ENCODE measurements around the gene RBM28.

Gene RBM28

DNA sequence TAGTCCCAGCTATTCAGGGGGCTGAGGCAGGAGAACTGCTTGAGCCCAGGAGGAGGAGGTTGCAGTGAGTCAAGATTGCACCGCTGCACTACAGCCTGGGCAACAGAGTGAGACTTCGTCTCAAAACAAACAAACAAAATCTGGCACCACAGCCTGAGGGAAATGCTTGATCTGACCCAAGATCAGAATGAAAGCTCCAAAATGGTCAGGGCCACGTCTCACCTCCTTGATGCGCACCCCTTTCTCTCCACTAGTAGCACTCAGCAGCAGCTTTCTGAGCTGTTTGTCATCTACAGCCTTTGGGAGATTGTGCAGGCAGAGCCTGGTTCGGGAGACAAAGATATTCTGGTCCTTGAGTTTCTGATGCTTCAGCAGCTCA is 22.7 kb downstream of the RBM28 start:
- in situ Hi-C loops (cut with HindIII; ENCODE audit: low sequenced_read_pairs), result no loop called here
- H3K4me3 ChIP-seq (ENCODE audit: low read depth, low read length), result no peak overlapping the region
- TF ChIP-seq CTCF (IDR thresholded peaks at IDR 0.05; ENCODE audit: low read depth, low read length), result no peak
- DNase-seq (ENCODE audit: low read depth, low spot score), result no peak

DNA sequence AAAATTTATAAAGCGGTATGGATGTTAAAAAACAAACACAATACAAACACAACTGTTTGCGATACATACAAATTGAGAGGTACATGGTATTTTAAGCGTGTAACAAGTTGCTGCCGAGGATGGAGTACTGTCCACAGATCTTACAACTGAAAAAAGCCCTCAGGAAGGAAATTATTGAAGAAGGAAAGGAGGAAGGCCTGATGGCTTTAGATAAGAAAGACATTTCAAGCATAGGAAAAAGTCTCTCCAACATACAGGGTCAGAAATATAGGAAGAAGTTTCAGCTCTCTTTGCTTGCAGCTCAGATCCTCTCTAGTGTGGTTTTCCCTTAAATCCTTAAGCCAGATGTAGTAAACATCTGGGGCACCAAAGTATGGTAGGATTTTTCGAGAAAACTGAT is 25.0 kb downstream of the RBM28 start:
- H3K4me3 ChIP-seq (ENCODE audit: low read depth, low read length), result no peak overlapping the region
- TF ChIP-seq CTCF (IDR thresholded peaks at IDR 0.05; ENCODE audit: low read depth, low read length), result no peak
- no peak for DNase-seq (ENCODE audit: low read depth, low spot score)
- in situ Hi-C loops (cut with HindIII; ENCODE audit: low sequenced_read_pairs), result no loop called here

DNA sequence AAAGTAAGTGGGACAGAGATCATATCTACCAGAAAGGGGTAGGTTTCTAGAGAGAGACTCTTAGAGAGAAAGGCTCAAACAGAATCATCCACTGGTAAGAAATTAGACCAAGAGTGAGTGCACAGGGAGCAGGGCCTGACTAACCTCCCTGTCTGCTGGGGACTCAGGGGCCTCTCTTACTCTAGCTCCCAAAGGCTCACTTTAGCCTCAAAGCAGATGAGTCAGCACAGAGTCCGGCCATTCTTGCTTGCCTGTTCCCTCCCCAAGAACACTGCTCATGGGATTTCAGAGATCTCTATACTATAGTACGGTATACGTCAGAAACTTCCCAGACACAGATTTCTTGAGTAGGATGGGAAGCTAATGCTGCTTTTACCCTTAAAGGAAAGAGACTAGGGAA is 32.7 kb downstream of the RBM28 start:
- in situ Hi-C loops (cut with HindIII; ENCODE audit: low sequenced_read_pairs), result no loop called here

DNA sequence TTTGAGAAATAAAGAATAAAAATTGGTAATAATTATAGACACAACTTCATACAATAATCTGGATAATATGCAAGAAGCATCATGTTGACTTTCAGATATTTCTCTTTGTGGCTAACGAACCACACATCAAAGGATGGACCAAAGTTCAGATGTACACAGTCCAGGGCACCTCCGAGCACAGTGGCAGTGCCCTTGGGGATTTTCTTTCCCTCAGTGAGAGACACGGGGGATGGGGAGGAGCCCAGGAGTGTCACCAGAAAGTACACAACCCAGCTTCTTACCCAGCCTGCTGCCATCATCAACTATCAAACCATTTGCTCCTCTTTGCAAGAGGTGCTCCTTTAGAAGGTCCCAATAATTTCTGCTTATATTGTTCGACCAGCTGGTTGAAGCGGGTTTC is 33.2 kb downstream of the RBM28 start:
- no peak overlapping the region for H3K4me3 ChIP-seq (ENCODE audit: low read depth, low read length)

More for the DNA sequence above, 32.7 kb downstream of the RBM28 start:
- H3K4me3 ChIP-seq (ENCODE audit: low read depth, low read length), result no peak overlapping the region
- TF ChIP-seq CTCF (IDR thresholded peaks at IDR 0.05; ENCODE audit: low read depth, low read length), result no peak
- no peak for DNase-seq (ENCODE audit: low read depth, low spot score)

GRCh38 chr7:128309976-128310375 is 33.7 kb downstream of the RBM28 start:
- no peak overlapping the region for H3K4me3 ChIP-seq (ENCODE audit: low read depth, low read length)
- in situ Hi-C loops (cut with HindIII; ENCODE audit: low sequenced_read_pairs), result no loop called here

More for the DNA sequence above, 33.2 kb downstream of the RBM28 start:
- no peak for DNase-seq (ENCODE audit: low read depth, low spot score)
- in situ Hi-C loops (cut with HindIII; ENCODE audit: low sequenced_read_pairs), result no loop called here
- no peak for TF ChIP-seq CTCF (IDR thresholded peaks at IDR 0.05; ENCODE audit: low read depth, low read length)

GRCh38 chr7:128309124-128309523 is 34.6 kb downstream of the RBM28 start:
- TF ChIP-seq CTCF (IDR thresholded peaks at IDR 0.05; ENCODE audit: low read depth, low read length), result no peak
- no peak for DNase-seq (ENCODE audit: low read depth, low spot score)
- no peak overlapping the region for H3K4me3 ChIP-seq (ENCODE audit: low read depth, low read length)
- in situ Hi-C loops (cut with HindIII; ENCODE audit: low sequenced_read_pairs), result no loop called here

More at GRCh38 chr7:128309976-128310375, 33.7 kb downstream of the RBM28 start:
- no peak for DNase-seq (ENCODE audit: low read depth, low spot score)
- TF ChIP-seq CTCF (IDR thresholded peaks at IDR 0.05; ENCODE audit: low read depth, low read length), result no peak

- no peak for TF ChIP-seq CTCF (IDR thresholded peaks at IDR 0.05; ENCODE audit: low read depth, low read length)
- in situ Hi-C loops (cut with HindIII; ENCODE audit: low sequenced_read_pairs), result no loop called here
- H3K4me3 ChIP-seq (ENCODE audit: low read depth, low read length), result no peak overlapping the region
- DNase-seq (ENCODE audit: low read depth, low spot score), result no peak
Observed at GRCh38 chr7:128307061-128307460, 36.6 kb downstream of the RBM28 start.
